Fibroblast of skin of scalp (primary cell): ENCODE results near the gene MYOCOS.

ENCODE experiments used
- DNase-seq: peaks from one replicate; pipeline ENCODE4 v3.0.0-alpha.2; 2013

The MYOCOS gene

DNA sequence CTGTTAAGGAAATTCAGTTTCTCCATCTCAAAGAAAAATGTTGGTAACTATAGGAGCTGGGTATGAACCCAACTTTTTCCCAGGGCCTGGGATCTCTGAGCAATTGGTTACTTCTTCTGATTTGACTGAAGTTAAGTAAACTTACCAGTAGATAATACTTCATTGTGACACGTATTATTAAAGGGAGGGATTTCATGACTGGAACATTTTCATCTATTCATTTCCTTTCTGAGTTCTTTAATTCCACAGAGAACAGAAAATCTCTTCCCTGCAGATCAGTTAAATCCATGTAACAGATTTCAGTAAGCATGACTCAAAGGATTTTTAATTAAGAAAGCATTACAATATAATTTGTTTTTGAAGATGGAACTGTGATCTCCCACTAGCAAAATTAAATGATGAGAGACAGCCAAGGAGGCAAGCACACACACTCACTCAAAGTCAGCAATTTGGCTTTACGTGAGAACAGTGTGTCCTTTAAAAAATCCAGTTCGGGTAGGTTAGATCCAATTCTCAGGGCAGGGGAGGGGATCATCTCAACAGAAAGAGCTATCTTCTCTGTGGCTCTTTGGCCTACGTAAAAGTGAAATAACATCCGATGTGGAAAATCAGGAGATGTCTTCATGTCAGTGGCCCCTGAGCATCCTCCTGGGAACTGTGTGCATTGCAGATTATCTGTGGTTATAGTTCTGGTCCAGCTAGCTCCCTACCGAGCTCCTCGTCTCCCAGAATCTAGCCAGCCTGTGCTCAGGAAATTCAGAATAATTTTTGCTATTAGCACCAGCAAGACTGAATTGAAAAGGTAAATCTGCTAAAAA lies 41.2 kb downstream of the MYOCOS start:
- DNase-seq = no peak

DNA sequence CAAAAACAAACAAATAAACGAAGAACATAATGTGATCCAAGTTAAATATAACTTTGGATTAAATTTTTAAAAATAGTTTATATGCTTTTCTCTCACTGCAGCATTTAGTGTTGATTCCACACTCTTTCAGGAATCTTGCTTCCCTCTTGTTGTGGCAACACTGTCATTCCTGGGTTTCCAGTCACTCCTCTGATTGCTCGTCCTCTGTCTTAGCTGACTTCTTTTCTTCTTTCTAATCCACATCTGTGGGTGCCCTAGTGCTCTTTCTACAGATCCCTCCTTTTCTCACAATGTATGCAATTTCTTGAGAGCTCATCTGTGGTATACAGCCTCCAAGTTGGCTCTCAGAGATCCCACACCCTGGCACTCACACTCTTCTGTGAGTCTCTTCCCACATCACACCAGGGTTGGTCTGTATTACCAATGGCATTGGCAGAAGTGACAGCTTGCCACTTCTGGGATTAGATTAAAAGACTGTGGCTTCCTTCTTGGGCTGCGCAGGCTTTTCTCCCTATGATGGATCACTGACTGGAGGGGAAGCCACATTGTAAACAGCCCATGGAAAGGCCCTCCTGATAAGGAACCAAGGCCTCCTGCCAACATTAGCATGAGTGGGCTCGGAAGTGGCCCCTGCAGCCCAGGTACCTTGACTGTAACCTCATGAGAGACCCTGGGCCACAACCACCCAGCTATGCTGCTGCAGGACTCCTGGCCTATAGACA lies 42.0 kb downstream of the MYOCOS start:
- DNase-seq = peak; percentile 7

DNA sequence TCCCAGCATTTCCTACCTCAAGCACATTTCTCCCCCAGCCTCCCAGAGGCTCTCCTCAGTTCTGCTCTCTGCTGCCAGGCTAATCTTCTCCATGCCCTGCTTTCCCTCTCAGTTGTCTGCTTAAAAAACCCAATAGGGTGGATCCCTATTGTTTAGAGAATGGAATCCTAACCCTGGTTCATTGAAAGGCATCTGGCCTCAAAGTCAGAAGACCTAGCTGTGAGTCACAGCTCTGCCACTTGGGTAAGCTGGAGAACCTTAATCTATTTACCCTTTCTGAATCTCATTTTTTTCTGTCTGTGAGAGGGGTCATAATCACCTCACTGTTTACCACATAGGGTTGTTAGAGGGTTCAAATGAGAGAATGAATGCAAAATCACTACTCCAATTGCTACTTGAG lies 42.9 kb downstream of the MYOCOS start:
- no peak for DNase-seq

DNA sequence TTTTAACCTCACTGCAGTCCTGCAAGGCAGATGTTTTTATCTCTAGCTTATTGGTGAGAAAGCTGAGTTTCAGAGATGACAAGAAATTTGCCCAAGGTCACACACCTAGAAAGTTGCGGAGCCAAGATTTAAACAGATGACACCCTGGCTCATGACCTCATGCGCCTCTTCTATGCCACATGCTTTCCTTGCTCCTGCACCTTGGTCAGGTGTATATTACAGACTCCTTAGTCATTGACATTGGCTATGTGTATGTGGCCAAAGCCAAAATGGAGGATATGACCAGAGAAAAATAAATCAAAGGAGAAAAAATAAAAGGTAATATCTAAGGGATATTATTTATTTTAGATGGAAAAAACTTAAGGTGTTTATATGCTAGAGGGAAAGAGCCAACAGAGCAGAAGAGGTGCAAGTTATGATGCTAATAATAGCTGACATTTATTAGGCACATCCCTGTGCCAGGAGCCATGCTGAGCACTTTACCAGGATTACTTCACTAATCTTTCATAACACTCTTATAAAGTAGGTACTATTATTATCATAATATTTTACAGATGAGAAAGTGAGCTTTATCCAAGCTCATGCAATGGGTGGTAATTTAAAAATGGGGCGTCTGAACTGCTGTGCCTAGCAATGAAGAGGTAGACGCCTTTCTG lies 44.2 kb downstream of the MYOCOS start:
- DNase-seq = no peak

DNA sequence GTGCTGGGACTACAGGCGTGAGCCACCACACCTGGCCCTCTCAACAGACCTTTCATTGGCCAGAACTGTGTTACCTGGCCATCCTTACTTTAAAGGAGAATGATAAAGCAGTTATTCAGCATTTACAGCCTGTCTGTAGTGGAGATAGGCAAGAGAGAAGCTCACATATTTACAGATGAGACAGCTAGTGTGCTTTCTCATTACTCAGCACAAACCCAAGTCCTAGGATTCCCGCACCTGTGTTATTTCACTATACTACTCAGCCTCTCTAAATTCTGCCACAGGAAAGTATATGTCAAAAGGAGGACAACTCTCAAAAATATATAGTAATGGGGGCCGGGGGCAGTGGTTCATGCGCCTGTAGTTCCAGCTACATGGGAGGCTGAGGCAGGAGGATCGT lies 46.3 kb downstream of the MYOCOS start:
- DNase-seq = no peak

DNA sequence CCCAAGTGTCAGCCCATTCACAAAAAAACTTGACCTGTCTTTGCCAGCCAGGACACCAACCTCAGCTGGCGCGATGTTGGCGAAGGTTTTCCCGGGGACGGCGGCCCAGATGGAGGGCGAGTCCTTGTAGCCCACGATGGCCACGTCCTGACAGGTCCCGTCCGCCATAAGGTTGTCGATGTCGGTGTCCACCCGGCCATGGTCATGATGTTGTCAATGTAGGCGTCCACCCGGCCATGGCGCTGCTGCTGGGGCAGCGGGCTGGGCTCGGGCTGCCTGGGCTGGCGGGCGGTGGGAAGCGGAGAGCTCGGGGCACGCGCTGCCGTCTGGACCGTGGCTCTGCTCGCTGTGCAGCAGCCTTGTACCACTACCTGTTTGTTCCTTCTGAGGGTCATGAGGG lies 48.7 kb downstream of the MYOCOS start:
- no peak for DNase-seq

DNA sequence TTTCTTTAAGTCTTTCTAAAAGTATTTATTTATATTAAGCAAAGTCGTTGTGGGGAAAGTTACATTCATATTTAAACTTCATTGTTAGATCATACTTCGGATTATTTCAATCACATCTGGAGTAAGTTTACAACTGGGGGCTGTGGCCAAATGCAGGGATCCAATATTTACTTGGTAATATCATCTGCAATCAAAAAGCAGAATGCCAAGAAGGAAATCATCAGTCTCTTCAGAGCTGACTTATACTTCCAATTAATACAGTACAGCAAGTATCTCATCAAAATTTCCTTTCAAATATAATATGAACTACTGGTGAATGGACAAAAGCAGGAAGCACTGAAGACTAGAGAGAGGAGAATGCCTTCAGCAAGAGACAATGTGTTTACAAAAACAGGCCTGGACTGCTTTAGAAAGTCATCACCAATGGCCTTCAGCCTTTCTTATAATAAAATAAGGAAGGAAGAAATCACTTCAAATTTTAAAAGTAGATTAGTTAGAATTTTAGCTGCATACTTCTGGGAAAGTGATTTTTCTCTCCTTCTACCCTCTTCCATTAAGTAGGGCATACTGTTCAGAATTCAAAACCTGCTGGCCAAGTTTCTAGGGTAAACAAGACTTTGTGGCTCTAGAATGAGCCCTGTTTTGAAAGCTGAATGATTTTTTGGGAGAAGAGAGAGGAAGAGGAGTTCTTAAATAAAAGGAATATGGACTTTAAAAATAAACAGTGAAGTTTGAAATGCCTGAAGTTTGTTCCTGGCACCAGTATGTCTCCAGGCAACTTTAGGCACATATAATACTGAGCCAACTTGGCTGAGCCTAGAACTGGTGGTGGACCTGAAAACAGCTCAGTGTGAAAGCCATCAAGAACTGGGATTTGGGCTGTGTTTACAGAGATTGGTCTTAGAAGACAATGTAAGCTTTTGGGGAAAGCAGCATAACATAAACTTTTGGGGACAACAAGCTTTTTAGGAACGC lies 52.7 kb downstream of the MYOCOS start:
- DNase-seq = no peak
